ENCODE measurements around the gene PER1.
"Not testable (repeated sequence)": the region's sequence is repeated elsewhere in the genome, so short reads cannot be mapped to it uniquely, and the experiment has no call there.

Gene PER1

DNA sequence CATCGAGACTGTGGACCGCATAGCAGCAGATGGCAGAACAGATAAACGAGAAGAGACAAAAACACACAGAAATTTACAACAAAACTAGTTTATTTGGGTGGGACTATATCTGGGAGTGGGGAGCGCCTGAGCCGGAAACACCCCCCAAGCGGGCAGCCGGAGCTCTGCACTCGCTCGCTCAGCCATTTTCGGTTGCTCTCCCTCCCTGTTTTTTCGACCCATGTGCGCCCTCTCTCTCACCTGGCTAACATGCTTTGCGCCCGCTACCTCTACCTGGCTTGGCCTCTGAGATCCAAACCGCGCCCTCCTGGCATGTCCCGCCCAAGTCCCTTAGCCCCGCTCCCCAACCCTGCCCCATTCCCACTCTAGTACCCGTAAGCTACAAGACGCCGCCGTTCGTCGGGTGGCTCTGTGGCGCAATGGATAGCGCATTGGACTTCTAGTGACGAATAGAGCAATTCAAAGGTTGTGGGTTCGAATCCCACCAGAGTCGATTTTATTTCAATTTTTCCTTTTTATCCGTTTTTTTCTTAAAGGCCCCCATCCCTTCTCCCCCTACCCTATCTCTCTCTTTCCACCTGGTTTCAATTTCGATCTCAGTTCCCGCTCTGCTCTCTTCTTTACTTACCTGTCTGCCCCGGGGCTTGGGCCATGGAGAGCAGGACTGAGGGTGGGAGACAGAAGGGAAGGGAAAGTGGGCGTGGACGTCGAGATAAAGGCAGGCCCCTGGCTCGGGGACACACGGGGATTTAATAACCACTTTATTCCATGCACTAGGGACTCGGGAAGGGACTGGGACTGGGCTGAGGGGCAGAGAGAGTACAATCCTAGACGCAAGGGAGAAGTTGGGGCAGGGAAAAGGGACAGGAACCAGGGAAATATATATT, 31.4 kb downstream of the PER1 start:
- DNase-seq: peak; percentile 79

DNA sequence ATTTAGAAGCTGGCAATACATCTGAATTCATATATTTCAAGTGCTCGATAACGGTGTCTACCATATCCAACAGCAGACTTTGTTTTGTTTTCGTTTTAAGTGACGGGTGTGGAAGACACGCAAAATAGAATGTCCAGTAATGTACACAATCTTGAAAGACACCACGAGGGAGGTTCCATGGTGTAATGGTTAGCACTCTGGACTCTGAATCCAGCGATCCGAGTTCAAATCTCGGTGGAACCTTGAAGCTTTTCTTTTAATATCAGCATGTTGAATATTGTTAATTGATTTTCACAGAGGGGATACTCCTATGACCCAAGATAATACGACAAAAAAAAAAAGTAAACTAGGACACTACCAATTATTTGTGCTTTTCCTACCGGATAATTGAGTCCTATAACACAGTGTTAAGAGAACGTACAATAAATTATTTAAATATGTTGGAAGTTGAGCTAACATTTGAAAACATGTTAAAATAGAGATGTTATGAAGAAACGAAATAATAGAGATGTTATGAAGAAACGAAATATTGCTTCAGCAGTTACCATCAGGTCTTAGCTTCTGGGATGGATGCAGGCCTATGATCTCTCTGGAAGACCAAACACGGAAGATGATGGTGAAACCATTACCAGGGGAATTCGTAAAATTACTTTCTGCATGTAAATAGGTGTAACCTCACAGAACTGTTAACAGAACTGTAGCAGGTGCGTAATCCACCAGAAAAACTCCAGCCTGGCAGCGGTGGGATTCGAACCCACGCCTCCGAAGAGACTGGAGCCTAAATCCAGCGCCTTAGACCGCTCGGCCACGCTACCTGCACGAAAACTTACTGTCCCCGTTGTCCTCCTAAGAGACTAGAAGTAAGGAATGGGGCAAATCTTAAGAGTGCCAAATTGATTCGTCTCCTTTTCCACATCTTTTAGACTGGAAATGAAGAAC, 32.4 kb downstream of the PER1 start:
- DNase-seq: peak; percentile 88

DNA sequence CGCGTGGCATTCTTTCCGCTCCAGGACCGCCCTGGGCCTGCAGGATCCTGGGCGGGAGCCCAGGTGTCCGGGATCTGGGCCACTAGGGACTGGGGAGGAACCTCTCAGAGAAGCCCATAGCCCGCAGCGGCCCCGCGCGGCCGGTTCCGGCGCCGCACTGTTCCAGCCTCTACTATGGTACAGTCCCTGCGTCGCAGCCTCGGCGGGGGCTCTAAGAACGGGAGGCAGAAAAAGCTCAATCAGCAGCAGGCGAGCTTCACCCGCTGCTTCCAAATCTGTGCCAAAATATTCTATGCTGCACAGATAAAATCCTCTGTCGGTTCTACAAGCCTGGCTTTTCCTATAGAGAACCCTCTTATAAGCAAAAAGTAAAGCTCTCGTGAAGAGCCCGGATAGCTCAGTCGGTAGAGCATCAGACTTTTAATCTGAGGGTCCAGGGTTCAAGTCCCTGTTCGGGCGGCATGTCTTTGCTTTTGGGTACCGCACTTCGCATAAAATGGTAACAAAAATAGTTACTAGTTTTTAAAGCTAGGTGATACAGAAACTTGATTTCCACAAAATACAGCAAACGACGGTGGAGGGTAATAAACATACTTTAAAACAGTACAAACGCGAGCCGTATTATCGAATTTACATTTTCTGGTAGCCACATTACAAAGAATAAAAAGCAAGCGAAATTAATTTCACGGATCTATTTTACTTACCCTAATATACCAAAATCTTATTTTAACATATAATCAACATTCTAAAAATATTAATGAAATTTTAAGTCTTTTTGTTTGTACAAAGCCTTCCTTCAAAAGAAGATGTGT, 33.2 kb downstream of the PER1 start:
- peak; percentile 88 for DNase-seq

DNA sequence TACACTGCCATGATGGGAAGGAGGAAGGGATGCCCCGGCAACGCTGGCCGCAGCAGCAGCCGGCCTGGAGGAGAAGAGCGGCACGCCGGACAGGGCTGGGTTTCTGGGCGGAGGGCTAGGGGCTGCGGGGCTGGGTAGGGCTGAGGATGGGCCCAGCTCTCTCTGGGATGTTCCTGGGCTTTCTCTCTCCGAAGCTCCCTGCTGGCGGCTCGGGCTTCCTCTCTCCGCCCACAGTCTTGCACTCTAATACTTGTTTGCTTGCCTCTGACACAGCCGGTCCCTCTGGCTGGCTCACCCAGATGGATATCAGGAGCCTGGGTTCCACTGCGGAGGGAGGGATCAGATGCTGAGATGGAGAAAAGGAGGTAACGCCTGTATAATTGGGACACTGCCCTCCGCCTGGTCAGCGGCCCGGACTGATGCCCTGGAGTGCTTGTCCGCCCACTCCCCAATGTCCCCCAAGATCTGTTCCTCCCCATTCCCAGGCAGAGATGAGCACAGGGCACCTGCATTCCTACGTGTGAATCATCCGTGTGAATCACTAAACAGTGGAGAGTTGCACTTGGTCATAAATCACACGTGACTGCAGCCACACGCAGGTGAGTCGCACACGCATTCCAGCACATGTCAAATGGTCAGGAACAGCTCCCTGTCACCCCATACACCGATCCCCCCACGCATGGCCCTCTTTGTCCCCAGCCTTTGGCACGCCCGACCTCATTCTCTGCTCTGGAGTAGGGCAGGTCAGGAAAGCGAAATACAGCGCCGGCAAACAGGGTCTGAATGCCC, 34.0 kb downstream of the PER1 start, which contains the start of gene ALOXE3:
ALOXE3 (minus strand) TSS at position 535 of the 789 bp plus-strand sequence; CDS start at position 11, 524 bp downstream.
- DNase-seq: peak; percentile 32

DNA sequence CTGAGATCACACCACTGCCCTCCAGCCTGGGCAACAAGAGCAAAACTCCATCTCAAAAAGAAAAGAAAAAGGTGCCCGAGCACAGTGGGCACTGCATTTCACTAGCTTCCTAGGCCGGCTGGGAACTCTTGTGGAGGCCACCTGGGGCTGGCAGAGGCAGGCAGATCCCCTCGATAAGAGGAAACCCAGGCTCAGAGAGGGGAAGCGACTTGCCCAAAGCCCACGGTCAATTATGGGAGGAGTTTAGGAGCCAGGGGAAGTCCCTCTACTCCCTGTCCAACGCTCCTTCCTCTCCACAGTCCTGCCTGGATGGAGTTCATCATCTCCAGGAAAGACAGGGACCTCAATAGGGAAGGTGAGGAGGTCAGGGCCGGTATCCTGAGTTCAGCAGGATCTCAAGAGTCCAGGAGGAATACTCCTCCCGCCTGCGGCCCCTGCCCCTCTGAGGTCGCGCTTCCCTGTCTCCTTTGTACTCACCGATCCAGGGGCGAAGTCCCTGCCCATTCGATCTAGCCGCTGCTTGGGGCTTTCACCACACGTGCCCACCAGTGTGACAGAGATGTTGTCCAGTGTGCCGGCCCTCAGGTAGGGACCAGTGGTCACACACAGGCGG, 34.7 kb downstream of the PER1 start:
- DNase-seq: no peak

DNA sequence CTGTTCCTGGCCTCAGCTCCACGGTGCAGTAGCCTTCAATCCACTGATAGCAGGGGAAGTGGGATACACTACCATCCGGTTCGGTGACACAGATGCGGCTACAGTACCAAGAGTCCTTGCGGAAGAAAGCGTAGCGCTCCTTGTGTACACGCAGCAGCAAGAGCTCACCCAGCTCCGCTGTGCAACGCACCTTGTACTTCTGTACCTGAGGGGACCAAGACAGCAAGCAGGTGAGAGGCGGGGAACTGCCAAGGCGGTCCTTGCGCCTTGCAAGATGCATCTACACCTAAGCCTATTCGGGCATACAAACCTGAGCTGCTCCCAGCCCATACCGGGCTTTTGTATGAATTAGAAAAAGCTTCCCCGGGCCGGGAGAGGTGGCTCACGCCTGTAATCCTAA, 35.4 kb downstream of the PER1 start:
- DNase-seq: no peak

DNA sequence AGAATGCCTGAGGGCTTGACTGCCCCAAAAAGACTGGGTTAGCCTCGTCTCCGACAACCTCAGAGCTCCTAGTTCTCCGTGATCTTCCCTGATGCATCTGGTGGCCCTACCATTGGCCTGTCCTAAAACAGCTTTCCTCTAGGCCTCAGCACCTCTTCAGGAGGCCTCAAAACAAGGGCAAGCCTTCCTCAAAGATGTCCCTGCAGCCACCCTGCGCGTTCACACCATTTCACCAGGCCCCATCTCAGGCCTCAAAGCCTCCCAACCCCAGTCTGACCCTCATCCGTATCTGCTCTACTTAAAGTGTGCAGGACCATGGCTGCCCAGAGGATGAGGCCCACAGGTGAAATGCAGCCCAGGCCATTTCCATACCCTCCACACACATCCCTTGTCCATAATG, 41.3 kb downstream of the PER1 start:
- no peak for DNase-seq

DNA sequence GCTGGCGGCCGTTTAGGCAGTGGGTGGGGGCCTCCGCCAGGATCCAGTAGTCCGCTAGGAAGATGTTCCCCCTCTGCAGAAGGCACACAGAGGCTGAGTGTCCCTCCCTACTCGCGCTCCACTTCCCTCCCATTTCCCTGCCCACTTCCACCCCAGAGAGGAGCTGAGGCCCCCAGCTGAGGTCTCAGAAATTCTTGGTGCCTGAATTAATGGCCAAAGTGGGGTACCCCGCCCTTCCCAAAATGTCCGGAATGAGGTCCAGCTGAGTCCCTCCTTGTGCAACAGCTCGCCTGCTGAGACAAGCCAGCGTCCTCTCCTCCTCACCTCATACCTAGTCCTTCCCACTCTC, 41.8 kb downstream of the PER1 start:
- no peak for DNase-seq

DNA sequence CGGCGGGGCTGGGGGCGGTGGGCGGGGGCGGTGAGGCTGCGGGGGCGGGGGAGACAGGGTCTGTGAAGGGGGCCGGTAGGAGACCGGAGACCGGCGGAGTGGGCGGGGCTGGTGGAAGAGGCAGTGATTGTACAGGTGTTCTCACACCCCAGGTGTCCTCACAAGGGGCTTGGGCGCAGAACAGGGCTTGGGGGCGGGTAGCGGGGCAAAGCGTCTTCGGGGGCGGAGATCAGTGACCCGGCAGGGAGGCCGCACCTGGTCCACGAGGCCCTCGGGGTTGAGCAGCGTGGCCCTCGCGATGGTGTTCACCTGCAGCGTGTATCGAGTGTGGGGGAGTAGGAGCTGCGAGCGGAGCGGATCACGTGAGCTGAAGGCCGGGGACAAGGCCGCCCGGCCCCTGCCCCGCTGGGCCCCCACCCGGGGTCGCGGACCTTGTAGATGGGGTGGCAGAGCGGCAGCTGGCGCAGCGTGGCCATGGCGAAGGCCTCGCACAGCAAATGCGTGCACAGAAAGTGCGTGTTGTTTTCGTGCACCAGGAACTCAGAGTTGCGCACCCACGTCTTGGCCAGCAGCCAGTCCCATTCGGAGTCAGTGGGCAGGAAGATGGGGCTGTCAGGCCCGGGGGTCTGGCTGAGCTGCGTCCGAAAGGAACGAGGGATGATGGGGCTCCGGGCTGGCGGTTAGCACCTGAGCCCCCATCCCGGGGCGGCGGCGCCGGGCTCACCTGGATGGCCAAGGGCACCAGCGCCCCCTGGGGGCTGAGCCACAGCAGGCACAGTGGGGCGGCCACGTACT, 42.3 kb downstream of the PER1 start:
- DNase-seq: peak; percentile 82

DNA sequence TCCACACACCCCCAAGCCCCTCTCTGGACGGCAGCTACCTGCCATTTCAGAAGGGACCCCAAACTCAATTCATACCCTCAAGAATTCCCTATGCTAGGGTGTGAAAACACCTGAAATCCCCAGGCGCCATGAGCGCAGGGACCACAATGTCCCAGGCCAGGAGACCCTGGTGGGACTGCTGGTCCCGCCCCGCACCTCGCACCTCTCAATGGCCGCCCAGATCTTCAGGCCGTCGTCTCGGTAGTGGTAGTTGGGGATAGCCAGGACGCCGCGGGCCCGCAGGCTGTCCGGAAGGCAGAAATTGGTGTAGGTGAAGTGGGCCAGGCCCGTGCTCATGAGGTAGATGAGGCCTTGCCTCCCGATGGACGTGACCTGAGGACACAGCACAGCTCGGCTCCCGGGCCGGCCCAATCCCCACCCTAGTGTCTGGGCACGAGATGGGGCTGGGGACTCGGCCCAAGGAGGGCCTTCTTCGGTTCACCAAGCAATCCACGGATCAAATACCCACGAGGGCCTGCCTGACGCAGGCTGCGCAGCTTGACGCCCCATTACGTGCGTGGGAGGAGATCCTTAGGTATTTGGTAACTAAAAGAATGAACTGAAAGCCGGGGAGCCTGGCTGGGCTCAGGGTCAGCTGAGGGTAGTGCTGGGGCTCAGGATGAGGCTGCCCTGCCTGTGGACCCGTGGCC, 43.1 kb downstream of the PER1 start:
- no peak for DNase-seq

DNA sequence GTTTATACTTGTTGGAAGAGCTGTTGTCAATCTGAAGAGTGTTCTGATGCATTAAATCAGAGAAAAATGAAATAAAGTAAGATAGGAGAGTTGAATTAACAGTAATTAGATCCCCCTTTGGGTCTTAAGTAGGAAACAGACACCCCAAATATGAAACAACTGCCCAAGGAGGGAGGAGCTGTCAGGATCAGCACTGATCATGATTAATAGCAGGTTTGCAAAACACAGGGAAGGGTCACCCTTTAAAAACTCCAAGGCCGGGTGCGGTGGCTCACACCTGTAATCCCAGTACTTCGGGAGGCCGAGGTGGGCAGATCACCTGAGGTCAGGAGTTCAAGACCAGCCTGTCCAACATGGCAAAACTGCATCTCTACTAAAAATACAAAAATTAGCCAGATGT, 45.2 kb downstream of the PER1 start:
- not testable (repeated sequence) for DNase-seq

DNA sequence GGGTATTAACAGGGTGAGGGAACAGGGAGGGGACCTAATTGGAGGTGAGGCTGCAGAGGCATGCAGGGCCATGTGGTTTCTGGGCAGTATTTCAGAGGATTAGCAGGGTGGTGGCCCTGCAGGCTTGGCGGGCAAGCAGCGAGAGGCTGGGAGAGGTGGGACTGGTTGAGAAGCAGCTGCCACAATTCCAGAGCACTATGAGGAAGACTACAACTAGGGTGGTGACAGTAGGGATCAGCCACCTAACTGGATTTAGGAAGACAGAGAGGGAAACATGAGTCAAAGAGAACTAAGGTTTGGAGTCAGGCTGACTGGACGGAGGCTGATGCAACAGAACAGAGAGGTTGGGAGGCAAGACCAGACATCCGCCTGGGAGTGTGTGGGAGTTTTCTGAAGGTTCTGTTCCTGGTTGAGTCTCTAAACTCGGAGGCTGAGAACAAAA, 46.2 kb downstream of the PER1 start:
- no peak for DNase-seq

DNA sequence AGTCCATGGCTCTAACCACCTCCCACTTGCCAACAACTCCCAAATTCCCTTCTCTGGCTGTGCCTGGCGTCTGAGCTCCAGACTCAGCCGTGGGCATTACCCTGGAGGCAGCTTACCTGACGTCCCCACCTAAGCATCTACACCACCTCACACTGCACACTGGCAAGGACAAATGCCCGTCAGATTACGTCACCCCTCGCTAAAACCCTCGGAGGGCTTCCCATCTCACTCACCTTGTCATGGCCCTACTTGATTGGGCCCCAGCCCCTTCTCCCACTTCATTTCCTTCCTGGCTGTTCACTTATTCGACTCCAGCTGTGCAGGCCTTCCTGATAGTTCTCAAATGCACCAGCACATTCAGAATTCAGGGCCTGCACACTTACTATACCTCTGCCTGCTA, 47.3 kb downstream of the PER1 start:
- no peak for DNase-seq

DNA sequence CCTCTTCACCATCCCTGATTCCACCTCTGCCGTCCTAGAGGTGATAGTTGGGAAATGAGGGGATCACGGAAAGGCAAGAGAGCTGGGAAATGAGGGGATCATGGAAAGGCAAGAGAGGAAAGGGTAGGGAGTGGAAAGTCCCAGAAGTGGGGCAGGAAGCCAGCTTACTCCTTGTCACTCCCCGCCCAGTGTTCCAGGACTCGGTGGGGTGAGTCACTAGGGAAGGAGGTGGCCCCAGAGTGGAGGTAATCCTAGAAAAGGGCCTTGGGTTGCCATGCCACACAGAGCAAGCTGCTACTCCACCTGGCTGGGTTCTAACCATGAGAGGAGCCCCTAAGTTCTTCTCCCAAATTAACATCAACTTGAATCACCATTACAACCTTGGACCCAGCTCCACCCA, 48.7 kb downstream of the PER1 start:
- DNase-seq: no peak

DNA sequence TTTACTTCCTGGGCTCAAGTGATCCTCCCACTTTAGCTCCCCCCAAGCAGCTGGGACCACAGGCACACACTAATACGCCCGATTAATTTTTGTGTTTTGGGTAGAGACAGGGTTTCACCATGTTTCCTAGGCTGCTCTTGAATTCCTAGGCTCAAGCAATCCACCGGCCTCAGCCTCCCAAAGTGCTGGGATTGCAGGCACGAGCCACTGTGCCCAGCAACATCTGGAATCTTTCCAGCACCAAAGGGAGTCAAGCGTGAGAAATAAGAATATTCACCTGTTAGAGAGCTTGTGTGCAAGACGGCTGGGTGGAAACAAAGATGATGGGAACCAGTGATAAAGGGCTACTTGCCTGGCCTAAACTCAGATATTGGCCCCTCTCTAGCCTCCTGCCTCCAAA, 50.5 kb downstream of the PER1 start:
- DNase-seq: no peak

DNA sequence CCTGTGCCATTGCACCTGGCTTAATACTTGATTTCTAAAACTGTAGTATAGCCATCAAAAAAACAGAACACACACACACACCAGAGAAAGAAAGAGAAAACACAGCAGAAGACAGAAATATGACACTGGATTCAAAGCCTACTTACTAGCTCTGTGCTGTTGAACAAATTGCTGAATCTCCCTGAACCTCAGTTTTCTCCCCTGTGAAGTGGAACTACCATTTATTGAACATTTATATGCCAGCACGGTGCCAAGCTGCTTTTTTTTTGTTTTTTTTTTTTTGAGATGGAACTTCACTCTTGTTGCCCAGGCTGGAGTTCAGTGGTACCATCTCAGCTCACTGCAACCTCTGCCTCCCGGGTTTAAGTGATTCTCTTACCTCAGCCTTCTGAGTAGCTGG, 51.4 kb downstream of the PER1 start:
- DNase-seq: no peak

DNA sequence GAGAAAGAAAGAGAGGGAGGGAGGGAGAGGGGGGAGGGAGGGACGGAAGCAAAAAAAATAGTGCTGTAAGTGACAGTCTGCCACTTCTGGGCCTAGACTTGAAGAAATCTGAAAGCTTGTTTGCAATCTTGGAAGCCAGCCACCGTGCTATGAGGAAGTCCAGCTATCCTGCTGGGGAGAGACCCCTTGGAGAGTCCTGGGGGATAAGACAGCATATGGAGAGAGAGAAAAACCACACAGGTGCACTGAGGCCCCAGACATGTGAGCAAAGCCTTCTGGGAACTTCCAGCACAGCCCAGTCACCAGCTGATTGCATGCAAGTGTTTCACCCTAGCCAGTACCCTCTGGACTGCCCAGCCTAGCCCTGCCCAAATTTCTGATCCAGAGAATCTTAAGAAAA, 52.1 kb downstream of the PER1 start:
- no peak for DNase-seq

DNA sequence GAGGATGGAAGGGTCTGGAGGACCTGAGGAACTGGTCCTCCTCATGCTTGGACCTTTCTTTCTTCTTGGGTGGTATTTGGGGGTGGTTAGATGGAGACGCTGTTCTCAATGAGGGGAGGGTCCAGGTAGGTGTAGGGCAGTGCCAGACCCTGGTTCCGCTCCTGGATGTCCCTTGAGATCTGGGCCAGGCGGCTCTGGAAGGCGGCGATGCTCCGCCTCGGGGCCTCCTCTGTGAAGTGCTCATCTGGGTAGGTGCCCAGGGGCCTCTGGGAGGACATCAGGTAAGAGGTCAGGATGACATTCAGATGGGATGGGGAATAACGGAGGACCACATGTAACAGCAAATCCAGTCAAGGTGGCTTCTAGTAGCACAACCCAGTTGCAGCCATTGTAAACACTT, 55.7 kb downstream of the PER1 start:
- DNase-seq: no peak

DNA sequence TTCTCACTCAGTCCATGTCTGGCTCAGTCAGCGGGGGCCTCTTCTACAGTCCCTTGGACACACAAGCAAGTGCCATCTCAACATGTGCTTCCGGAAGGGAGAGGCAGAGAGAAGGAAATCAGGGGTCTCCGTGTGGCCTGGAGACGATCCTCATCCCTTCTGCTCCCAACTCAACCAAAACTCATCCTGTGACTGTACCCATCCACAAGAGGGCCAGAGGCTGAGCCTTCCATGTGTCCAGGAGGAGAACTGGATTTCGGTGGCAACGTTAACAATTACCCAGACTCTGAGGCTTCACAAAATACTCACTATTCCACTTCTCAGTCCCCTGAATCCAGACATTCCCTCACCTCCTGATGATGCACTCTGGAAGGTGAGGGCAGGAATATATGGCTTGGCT, 56.8 kb downstream of the PER1 start:
- DNase-seq: no peak

DNA sequence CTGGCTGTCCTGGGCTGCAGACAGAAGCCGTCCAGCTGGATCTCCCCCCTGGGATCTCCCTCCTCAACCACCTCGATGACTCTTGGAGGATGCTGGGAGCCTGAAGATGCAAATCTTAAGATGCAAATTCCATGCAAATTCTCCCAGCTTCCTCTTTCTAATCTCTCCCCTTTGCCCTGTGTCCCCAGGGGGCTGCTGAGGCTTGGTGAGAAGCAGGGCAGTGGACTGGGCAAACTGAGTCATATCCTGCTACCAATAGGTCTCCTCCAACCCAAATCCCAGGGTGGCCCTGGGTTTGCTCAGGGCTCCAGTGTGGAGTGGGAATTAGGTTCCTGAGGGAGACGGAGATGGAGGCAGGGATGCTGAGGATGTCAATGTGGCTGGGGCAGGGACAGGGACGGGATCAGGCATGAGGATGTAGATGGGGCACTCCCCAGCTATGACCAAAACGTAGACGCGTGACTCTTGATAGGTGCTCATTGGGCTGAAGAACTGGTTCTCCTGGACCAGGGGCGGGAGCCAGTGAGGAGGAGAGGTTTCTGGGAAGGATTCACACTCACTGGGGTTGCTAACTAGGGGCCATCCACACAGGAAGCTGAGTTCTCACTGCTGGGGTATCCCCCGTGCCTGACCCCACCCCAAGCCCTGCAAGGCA, 61.0 kb downstream of the PER1 start:
- no peak for DNase-seq

Data from activated naive CD4-positive, alpha-beta T cell treated with Interleukin-2 at 50 U/mL for 16 hours (primary cell).